Hepatocyte (in vitro differentiated cells): Measurements from ENCODE around the gene PHKG1.

Experiments
- CTCF ChIP-seq: fragments of 200-600 bp; sonication (generic); IDR thresholded peaks from 2 replicates; pipeline ENCODE4 v1.5.1; 2016; ENCODE audit warnings: antibody characterized with exemption, mild to moderate bottlenecking; ENCODE audit not compliant: poor library complexity
- EZH2 ChIP-seq: fragments of 200-600 bp; sonication (generic); IDR thresholded peaks from 2 replicates; pipeline ENCODE4 v1.6.1; 2016; ENCODE audit warnings: antibody characterized with exemption, mild to moderate bottlenecking, borderline replicate concordance
- EZH2phosphoT487 ChIP-seq: fragments of 200-600 bp; sonication (generic); IDR thresholded peaks from one replicate; pipeline ENCODE4 v1.6.1; 2018; ENCODE audit warnings: antibody characterized with exemption, mild to moderate bottlenecking, low read depth, moderate library complexity; ENCODE audit not compliant: unreplicated experiment, severe bottlenecking

DNA sequence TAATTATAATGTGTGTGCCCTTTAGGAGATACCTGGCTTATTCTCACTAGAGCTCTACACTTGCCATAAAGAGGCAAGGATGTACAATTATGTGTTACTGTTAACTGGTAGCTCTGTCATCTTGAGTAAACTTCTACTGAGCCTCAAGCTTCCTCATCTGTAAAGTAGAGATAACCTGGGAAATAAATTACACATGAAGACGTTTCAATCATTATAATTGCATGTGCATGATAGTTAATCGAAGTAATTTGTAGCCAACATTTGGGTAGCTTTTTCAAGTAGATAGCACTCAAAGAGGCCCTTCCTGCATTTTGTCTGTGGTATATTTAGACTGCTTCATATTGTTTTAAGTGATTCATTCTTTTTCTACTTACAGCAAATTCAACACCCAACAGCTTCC is 38.8 kb downstream of the PHKG1 start:
- TF ChIP-seq EZH2phosphoT487 (no peak), CTCF (no peak), EZH2 (no peak)
